Hepatocyte (in vitro differentiated cells): ENCODE results near the gene ZNF330. TPM values are rescaled to one million over a fixed set of nuclear protein-coding genes. Genes with fewer than 3 reads are reported as not detected.
"Not testable (repeated sequence)": the region's sequence is repeated elsewhere in the genome, so short reads cannot be mapped to it uniquely, and the experiment has no call there.

ENCODE experiments used
- DNase-seq: peaks from one replicate; pipeline ENCODE4 v3.0.0-alpha.2; 2016; ENCODE audit warnings: low spot score
- H2AFZ ChIP-seq: fragments of 200-600 bp; sonication (generic); 2 replicates; pipeline ENCODE4 v1.6.0; 2016; ENCODE audit warnings: antibody characterized with exemption, mild to moderate bottlenecking
- H3K27ac ChIP-seq: fragments of 200-600 bp; sonication (generic); 2 replicates; pipeline ENCODE4 v1.5.1; 2016; ENCODE audit warnings: mild to moderate bottlenecking
- H3K27me3 ChIP-seq: fragments of 200-600 bp; sonication (generic); 2 replicates; pipeline ENCODE4 v1.6.1; 2016
- H3K36me3 ChIP-seq: fragments of 200-600 bp; sonication (generic); replicated peaks from 2 replicates; pipeline ENCODE4 v1.5.1; 2016; ENCODE audit warnings: low read depth; ENCODE audit not compliant: insufficient read depth
- H3K4me1 ChIP-seq: fragments of 200-600 bp; sonication (generic); 2 replicates; pipeline ENCODE4 v1.5.1; 2016; ENCODE audit warnings: mild to moderate bottlenecking, moderate library complexity; ENCODE audit not compliant: insufficient read depth
- H3K4me2 ChIP-seq: fragments of 200-600 bp; sonication (generic); 2 replicates; pipeline ENCODE4 v1.6.0; 2016
- H3K4me3 ChIP-seq: fragments of 200-600 bp; sonication (generic); 2 replicates; pipeline ENCODE4 v1.5.1; 2016; ENCODE audit warnings: mild to moderate bottlenecking
- H3K79me2 ChIP-seq: fragments of 200-600 bp; sonication (generic); 2 replicates; pipeline ENCODE4 v1.6.0; 2017; ENCODE audit warnings: mild to moderate bottlenecking
- H3K9me2 ChIP-seq: fragments of 200-600 bp; sonication (generic); replicated peaks from 2 replicates; pipeline ENCODE4 v1.6.0; 2017; ENCODE audit warnings: mild to moderate bottlenecking; ENCODE audit not compliant: insufficient read depth
- H3K9me3 ChIP-seq: fragments of 200-600 bp; sonication (generic); 2 replicates; pipeline ENCODE4 v1.5.1; 2016; ENCODE audit warnings: low read depth, mild to moderate bottlenecking
- H4K20me1 ChIP-seq: fragments of 200-600 bp; sonication (generic); 2 replicates; pipeline ENCODE4 v1.6.0; 2016; ENCODE audit warnings: mild to moderate bottlenecking; ENCODE audit not compliant: insufficient read depth, poor library complexity, severe bottlenecking
- EZH2 ChIP-seq: fragments of 200-600 bp; sonication (generic); IDR thresholded peaks from 2 replicates; pipeline ENCODE4 v1.6.1; 2016; ENCODE audit warnings: antibody characterized with exemption, mild to moderate bottlenecking, borderline replicate concordance
- EZH2phosphoT487 ChIP-seq: fragments of 200-600 bp; sonication (generic); IDR thresholded peaks from one replicate; pipeline ENCODE4 v1.6.1; 2018; ENCODE audit warnings: antibody characterized with exemption, mild to moderate bottlenecking, low read depth, moderate library complexity; ENCODE audit not compliant: unreplicated experiment, severe bottlenecking
- WGBS: methylation state at CpG from one replicate; pipeline ENCODE4 v1.1.6; 2016; ENCODE audit warnings: low lambda C conversion rate; ENCODE audit errors: missing lambda C conversion rate; 5-methylcytosine and 5-hydroxymethylcytosine counted together
- polyA plus RNA-seq: library from polyadenylated mRNA; unstranded; fragments of >200 nt; fragmentation: Nextera tagmentation; extraction: Ambion mirVana; gene quantifications from 2 replicates; pipeline ENCODE4 v1.2.1, GENCODE V29; 2016
- total RNA-seq: library from RNA; depleted of rRNA; stranded (reverse); fragments of >200 nt; gene quantifications from 2 replicates; pipeline ENCODE4 v1.2.3, GENCODE V29; 2014
- TF ChIP-seq, protein P1 (sequence below): fragments of 200-600 bp; sonication (generic); IDR thresholded peaks from 2 replicates; pipeline ENCODE4 v1.5.1; 2016; ENCODE audit warnings: antibody characterized with exemption, mild to moderate bottlenecking; ENCODE audit not compliant: poor library complexity

ZNF330 gene
- total and polyA plus RNA-seq, 2 experiments from 2014 or later = 32.9 to 45.5 TPM

DNA sequence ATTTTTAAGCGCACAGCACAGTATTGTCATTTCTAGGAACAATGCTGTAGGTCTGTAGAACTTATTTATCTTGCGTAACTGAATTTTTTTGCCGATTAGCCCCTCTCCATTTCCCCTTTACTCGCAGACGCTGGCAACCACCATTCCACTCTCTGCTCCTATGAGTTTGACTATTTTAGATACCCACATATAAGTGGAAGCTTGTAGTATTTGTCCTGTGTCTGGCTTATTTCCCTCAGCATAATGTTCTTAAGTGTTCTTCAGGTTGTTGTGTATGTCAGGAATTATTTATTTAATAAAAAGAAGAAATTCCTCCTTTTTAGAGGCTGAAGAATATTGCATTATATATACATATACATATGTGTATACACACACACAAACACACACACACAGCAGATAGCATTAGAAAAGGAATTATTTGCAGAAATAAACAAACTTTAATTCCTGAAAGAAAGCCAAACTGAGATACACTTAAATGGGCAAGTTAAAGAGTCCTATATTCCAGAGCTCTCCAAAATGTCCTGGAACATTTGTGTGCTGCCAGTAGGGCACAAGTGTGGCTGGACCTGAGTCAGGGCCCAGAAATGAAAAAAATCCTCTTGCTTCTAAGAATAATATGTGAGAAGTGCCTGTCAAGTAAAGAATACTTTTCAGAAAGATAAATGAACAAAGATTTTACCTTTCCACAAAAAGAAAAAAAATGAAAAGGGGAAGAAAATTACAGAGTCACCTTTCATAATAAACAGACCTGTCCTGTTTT is 4.5 kb upstream of the ZNF330 start:
- Histone ChIP-seq H3K4me2 (peak overlapping the region; percentile 13), H2AFZ (no peak overlapping the region), H3K4me3 (no peak overlapping the region), H3K27me3 (no peaks in the 10 kb centered on the region), H3K27ac (no peak overlapping the region), H3K79me2 (no peaks in the 10 kb centered on the region), H3K9me3 (no peaks in the 10 kb centered on the region), H3K36me3 (no peaks in the 10 kb centered on the region), H3K9me2 (no peaks in the 10 kb centered on the region), H3K4me1 (peaks cover 5% of the 10 kb centered on the region), H4K20me1 (no peaks in the 10 kb centered on the region)
- 47% methylated on average over 5 of the region's 5 CpGs for WGBS
- TF ChIP-seq EZH2phosphoT487 (no peak), EZH2 (no peak)
- TF ChIP-seq, protein P1, sequence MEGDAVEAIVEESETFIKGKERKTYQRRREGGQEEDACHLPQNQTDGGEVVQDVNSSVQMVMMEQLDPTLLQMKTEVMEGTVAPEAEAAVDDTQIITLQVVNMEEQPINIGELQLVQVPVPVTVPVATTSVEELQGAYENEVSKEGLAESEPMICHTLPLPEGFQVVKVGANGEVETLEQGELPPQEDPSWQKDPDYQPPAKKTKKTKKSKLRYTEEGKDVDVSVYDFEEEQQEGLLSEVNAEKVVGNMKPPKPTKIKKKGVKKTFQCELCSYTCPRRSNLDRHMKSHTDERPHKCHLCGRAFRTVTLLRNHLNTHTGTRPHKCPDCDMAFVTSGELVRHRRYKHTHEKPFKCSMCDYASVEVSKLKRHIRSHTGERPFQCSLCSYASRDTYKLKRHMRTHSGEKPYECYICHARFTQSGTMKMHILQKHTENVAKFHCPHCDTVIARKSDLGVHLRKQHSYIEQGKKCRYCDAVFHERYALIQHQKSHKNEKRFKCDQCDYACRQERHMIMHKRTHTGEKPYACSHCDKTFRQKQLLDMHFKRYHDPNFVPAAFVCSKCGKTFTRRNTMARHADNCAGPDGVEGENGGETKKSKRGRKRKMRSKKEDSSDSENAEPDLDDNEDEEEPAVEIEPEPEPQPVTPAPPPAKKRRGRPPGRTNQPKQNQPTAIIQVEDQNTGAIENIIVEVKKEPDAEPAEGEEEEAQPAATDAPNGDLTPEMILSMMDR = no peak
- no peak for DNase-seq

DNA sequence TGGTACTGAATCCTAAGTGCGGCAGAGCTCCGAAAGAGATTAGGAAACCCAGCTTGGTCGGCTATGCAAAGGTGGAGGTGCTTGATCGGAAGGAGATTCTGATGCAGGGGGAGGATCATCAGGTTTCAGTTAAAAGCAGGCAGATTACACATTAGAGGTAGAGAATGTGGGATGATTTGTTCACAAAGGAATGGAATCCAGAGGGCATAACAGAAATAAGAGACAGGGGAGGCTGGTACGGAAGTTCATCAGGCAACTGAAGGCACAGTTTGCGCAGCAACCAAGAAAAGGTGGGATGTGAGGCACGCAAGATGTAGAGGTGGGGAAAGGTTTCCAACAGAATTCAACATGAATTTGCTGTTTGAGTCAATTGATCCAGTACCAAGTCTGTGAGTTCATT is 424 bp upstream of the ZNF330 start:
- Histone ChIP-seq H3K9me3 (no peaks in the 10 kb centered on the region), H3K27me3 (no peaks in the 10 kb centered on the region), H3K36me3 (no peaks in the 10 kb centered on the region), H2AFZ (peak overlapping the region; percentile 48), H3K4me1 (peaks cover 14% of the 10 kb centered on the region), H3K4me2 (peak overlapping the region; percentile 67), H4K20me1 (peaks cover 15% of the 10 kb centered on the region), H3K79me2 (peaks cover 37% of the 10 kb centered on the region), H3K9me2 (no peaks in the 10 kb centered on the region), H3K27ac (peak overlapping the region; percentile 96), H3K4me3 (no peak overlapping the region)
- TF ChIP-seq, protein P1 = no peak
- TF ChIP-seq EZH2phosphoT487 (no peak), EZH2 (no peak)
- no peak for DNase-seq
- 80% methylated on average over 7 of the region's 7 CpGs for WGBS

DNA sequence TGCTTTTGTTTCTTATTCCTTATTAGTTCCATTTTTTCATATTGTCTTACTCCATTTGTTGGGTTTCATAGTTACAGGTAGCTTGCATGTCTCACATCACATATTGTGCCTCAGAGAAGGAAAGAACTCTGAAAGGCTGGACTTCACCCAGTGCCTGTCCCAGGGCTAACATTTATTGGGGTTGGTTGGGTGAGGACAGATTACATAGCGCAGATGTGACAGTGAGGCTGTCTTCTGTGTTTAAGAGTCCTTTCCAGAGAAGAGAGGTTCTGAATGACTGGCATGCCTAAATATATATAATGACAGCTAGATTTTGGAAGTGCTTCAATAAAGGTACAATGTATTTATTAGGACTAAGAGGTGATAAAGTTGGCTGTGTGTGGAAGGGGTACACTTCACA is 2.7 kb downstream of the ZNF330 start:
- H3K9me2 ChIP-seq = no peaks in the 10 kb centered on the region
- no peak overlapping the region for H3K4me2 ChIP-seq
- TF ChIP-seq EZH2phosphoT487 = no peak
- TF ChIP-seq, protein P1 = no peak
- no peak for TF ChIP-seq EZH2
- DNase-seq = no peak
- H3K4me1 ChIP-seq = peaks cover 9% of the 10 kb centered on the region
- no peak overlapping the region for H2AFZ ChIP-seq
- no peak overlapping the region for H3K27ac ChIP-seq
- peaks cover 39% of the 10 kb centered on the region for H3K79me2 ChIP-seq
- H3K4me3 ChIP-seq = no peak overlapping the region
- no peaks in the 10 kb centered on the region for H3K27me3 ChIP-seq
- peaks cover 15% of the 10 kb centered on the region for H4K20me1 ChIP-seq
- no peaks in the 10 kb centered on the region for H3K9me3 ChIP-seq
- H3K36me3 ChIP-seq = peaks cover 3% of the 10 kb centered on the region
- WGBS = 88% methylated on average over 1 of the region's 1 CpG

DNA sequence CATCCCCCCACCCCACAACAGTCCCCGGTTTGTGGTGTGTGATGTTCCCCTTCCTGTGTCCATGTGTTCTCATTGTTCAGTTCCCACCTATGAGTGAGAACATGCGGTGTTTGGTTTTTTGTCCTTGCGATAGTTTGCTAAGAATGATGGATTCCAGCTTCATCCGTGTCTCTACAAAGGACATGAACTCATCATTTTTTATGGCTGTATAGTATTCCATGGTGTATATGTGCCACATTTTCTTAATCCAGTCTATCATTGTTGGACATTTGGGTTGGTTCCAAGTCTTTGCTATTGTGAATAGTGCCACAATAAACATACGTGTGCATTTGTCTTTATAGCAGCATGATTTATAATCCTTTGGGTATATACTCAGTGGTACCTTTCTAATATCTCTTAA is 6.6 kb downstream of the ZNF330 start:
- H3K4me1 ChIP-seq = not testable (repeated sequence)

More for the DNA sequence above, 6.6 kb downstream of the ZNF330 start:
- H3K27me3 ChIP-seq, H2AFZ ChIP-seq, H3K4me3 ChIP-seq, H3K4me2 ChIP-seq, H3K27ac ChIP-seq, H3K9me2 ChIP-seq, H3K9me3 ChIP-seq, H3K36me3 ChIP-seq, H4K20me1 ChIP-seq, DNase-seq: not testable (repeated sequence)
- 96% methylated on average over 5 of the region's 5 CpGs for WGBS
- H3K79me2 ChIP-seq = peaks cover 30% of the 10 kb centered on the region
